ENCODE results near the gene CGB3.

DNA sequence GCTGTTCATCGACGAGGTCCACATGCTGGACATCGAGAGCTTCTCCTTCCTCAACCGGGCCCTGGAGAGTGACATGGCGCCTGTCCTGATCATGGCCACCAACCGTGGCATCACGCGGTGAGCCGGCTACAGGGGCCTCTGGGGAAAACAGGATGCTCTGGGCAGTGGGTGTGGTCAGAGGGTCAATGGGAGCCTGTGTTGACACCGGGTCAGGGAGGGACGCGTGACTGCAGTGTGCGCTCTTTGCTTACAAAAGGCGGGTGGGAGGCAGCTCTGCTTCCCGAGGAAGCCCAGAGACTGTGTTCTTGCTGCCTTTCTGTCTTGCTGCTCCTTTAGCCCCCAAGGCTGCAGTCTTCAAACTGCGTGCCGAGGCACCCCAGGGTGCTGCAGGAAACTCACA, 12.9 kb downstream of the CGB3 start:
- TF ChIP-seq POLR2A (IDR thresholded peaks at IDR 0.05) (no peak), POLR2AphosphoS5 (IDR thresholded peaks at IDR 0.05) (no peak)
- TF ChIP-seq, protein P1, sequence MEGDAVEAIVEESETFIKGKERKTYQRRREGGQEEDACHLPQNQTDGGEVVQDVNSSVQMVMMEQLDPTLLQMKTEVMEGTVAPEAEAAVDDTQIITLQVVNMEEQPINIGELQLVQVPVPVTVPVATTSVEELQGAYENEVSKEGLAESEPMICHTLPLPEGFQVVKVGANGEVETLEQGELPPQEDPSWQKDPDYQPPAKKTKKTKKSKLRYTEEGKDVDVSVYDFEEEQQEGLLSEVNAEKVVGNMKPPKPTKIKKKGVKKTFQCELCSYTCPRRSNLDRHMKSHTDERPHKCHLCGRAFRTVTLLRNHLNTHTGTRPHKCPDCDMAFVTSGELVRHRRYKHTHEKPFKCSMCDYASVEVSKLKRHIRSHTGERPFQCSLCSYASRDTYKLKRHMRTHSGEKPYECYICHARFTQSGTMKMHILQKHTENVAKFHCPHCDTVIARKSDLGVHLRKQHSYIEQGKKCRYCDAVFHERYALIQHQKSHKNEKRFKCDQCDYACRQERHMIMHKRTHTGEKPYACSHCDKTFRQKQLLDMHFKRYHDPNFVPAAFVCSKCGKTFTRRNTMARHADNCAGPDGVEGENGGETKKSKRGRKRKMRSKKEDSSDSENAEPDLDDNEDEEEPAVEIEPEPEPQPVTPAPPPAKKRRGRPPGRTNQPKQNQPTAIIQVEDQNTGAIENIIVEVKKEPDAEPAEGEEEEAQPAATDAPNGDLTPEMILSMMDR (IDR thresholded peaks at IDR 0.05 in 8 of 11, conservative IDR thresholded peaks at IDR 0.05 in 3 of 11), result no peak
